Psoas muscle (tissue), 8 donors: Measurements from ENCODE around the gene HES2. TPM values are rescaled to one million over a fixed set of nuclear protein-coding genes. Genes with fewer than 3 reads are reported as not detected.

Experiments
- ATAC-seq, 4 donors: fragments of 200-7000 bp; cut with Tn5 transposase; one replicate each; pipeline ENCODE4 v1.9.1; 2020; ENCODE audit warnings: moderate library complexity in 3 of 4, mild to moderate bottlenecking in 2 of 4
- DNase-seq, 2 donors: peaks; one replicate each; pipeline ENCODE4 v3.0.0-alpha.2; 2020
- H3K27ac ChIP-seq: fragments of 200-600 bp; one replicate; pipeline ENCODE4 v1.8.0; 2022
- H3K27me3 ChIP-seq, 3 donors: fragments of 200-600 bp in 1 of 3; one replicate each; pipeline versions ENCODE4 v1.6.1 to v1.8.0; 2013 to 2022; ENCODE audit warnings: low read length in 2 of 3, mild to moderate bottlenecking in 2 of 3, moderate library complexity in 1 of 3; ENCODE audit not compliant: insufficient read depth in 3 of 3
- H3K36me3 ChIP-seq, 2 donors: fragments of 200-600 bp in 1 of 2; one replicate each; pipeline versions ENCODE4 v1.6.1 to v1.8.0; 2013 to 2022; ENCODE audit warnings: low read depth in 1 of 2, mild to moderate bottlenecking in 1 of 2, moderate library complexity in 1 of 2; ENCODE audit not compliant: insufficient read depth in 1 of 2
- H3K4me1 ChIP-seq: fragments of 200-600 bp; one replicate; pipeline ENCODE4 v1.8.0; 2022
- H3K4me3 ChIP-seq: fragments of 200-600 bp; one replicate; pipeline ENCODE4 v1.8.0; 2022; ENCODE audit warnings: mild to moderate bottlenecking
- H3K9me3 ChIP-seq: fragments of 200-600 bp; one replicate; pipeline ENCODE4 v1.8.0; 2022
- WGBS, 3 donors: extraction: QIAGEN DNeasy Blood & Tissue Kit; methylation state at CpG; one replicate each; pipeline versions ENCODE4 v1.1.6 to v1.1.7; 2013; 5-methylcytosine and 5-hydroxymethylcytosine counted together
- intact Hi-C, 2 donors: fragments of 100-400 bp; cut with DNase I; formaldehyde crosslinking; loops; one replicate each; pipeline versions ENCODE4 v1.11.0 to v1.14.2; 2022
- polyA plus RNA-seq, 3 donors: library from polyadenylated mRNA; stranded (reverse); fragments of 200-250 nt; gene quantifications; one replicate each; pipeline ENCODE4 v1.2.3, GENCODE V29; 2013
- total RNA-seq, 4 donors: library from RNA; stranded (reverse); fragmentation: NEBNext Ultra II Directional in 2 of 4; extraction: Animal tissue kit (Norgen Biotek cat#: 25700) in 2 of 4; gene quantifications; one replicate each; pipeline versions ENCODE4 v1.2.1 to v1.2.4, GENCODE V29; 2021 to 2023
- TF ChIP-seq, protein P1 (sequence below): fragments of 200-600 bp; IDR thresholded peaks from one replicate; pipeline ENCODE4 v1.8.0; 2022; ENCODE audit warnings: antibody characterized with exemption
- donor health status: healthy with polysubstance abuse.
- donor health status: DM: no; HTN: no; CAD: no; lungs with moderate emphysema.
- donor health status: Bipolar disorder and iron deficiency.
- donor health status: healthy.
- donor health status: DM: yes; HTN: yes; CAD: no.
- donor health status: DM: no; HTN: no; CAD: no.
- donor health status: DM: no; HTN: no; CAD: no.
- donor health status: DM: yes; HTN: yes; CAD: no.

The HES2 gene
- total and polyA plus RNA-seq, 7 donors: 0.06 to 0.13 TPM; not detected in 5

- DNase-seq (no peak), ATAC-seq (no peak)
- 74 to 82% (median 74%) methylated on average over 6 of the region's 6 CpGs for WGBS, 3 donors
Observed at GRCh38 chr1:6412896-6413295, 6.8 kb downstream of the HES2 start.

GRCh38 chr1:6410248-6410893, 9.3 kb downstream of the HES2 start:
- Histone ChIP-seq H3K4me1 (no peaks in the 10 kb centered on the region), H3K36me3 (no peaks in the 10 kb centered on the region), H3K4me3 (no peak overlapping the region), H3K9me3 (no peaks in the 10 kb centered on the region), H3K27me3 (peaks cover 0 to 33% (median 6%) of the 10 kb centered on the region in 3 donors), H3K27ac (no peak overlapping the region)
- intact Hi-C loops: no loop called here
- no peak for DNase-seq
- no peak for ATAC-seq
- 86 to 91% (median 87%) methylated on average over 13 of the region's 13 CpGs for WGBS, 3 donors
- TF ChIP-seq, protein P1, sequence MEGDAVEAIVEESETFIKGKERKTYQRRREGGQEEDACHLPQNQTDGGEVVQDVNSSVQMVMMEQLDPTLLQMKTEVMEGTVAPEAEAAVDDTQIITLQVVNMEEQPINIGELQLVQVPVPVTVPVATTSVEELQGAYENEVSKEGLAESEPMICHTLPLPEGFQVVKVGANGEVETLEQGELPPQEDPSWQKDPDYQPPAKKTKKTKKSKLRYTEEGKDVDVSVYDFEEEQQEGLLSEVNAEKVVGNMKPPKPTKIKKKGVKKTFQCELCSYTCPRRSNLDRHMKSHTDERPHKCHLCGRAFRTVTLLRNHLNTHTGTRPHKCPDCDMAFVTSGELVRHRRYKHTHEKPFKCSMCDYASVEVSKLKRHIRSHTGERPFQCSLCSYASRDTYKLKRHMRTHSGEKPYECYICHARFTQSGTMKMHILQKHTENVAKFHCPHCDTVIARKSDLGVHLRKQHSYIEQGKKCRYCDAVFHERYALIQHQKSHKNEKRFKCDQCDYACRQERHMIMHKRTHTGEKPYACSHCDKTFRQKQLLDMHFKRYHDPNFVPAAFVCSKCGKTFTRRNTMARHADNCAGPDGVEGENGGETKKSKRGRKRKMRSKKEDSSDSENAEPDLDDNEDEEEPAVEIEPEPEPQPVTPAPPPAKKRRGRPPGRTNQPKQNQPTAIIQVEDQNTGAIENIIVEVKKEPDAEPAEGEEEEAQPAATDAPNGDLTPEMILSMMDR: no peak

More at GRCh38 chr1:6412896-6413295, 6.8 kb downstream of the HES2 start:
- TF ChIP-seq, protein P1: no peak
- Histone ChIP-seq H3K27me3 (peaks cover 0 to 59% (median 18%) of the 10 kb centered on the region in 3 donors), H3K9me3 (no peaks in the 10 kb centered on the region), H3K27ac (no peak overlapping the region), H3K4me1 (no peaks in the 10 kb centered on the region), H3K4me3 (no peak overlapping the region), H3K36me3 (no peaks in the 10 kb centered on the region)
- intact Hi-C loops: no loop called here

- TF ChIP-seq, protein P1: no peak
- no peak overlapping the region for H3K27ac ChIP-seq
- no peaks in the 10 kb centered on the region for H3K9me3 ChIP-seq
- WGBS, 3 donors: 91 to 96% (median 92%) methylated on average over 6 of the region's 6 CpGs
- H3K27me3 ChIP-seq: peaks cover 0 to 27% (median 4%) of the 10 kb centered on the region in 3 donors
- DNase-seq (no peak), ATAC-seq (no peak)
- H3K4me1 ChIP-seq: no peaks in the 10 kb centered on the region
- no peaks in the 10 kb centered on the region for H3K36me3 ChIP-seq
- no peak overlapping the region for H3K4me3 ChIP-seq
- intact Hi-C loops: loop anchor here in 1 of 2 donors (5.0 kb wide), 2 partner anchors 62 to 162 kb away; no protein-coding TSS in a partner anchor
Observed at GRCh38 chr1:6409733-6410132, 10.0 kb downstream of the HES2 start.

DNA sequence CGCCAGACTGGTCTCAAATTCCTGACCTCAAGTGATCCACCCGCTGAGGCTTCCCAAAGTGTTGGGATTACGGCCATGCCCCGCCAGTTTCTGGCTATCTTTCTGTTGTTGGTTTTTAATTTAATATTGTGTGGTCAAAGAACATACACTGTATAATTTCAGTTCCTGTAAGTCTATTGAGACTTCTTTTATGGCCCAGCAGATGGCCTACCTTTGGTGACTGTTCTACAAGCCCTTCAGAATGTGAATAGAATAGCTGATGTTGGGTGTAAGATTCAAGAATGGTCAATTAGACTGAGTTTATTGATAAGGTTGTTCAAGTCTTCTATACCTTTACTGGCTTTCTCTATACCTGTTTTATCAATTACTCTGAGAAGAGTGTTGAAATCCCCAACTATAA, 10.7 kb downstream of the HES2 start:
- no peaks in the 10 kb centered on the region for H3K4me1 ChIP-seq
- 74 to 78% (median 76%) methylated on average over 4 of the region's 4 CpGs for whole genome bisulfite sequencing, 3 donors
- intact Hi-C loops: loop anchor here in 1 of 2 donors (5.0 kb wide), 2 partner anchors 62 to 162 kb away; no protein-coding TSS in a partner anchor
- ATAC-seq (no peak), DNase-seq (no peak)
- peaks cover 0 to 20% (median 1%) of the 10 kb centered on the region in 3 donors for H3K27me3 ChIP-seq
- no peaks in the 10 kb centered on the region for H3K36me3 ChIP-seq
- TF ChIP-seq, protein P1: no peak
- H3K9me3 ChIP-seq: no peaks in the 10 kb centered on the region
- H3K4me3 ChIP-seq: no peak overlapping the region
- no peak overlapping the region for H3K27ac ChIP-seq
